DMS 273 treated with DMSO at 0.1 percent for 48 hours (cell line): ENCODE results near the gene TMEM258.

Experiments used
- DNase-seq: peaks from one replicate; lab custom pipeline; 2025; lab: John Stamatoyannopoulos, UW

Gene TMEM258

GRCh38 chr11:61757213-61757862 lies 35.1 kb downstream of the TMEM258 start:
- DNase-seq: no peak

DNA sequence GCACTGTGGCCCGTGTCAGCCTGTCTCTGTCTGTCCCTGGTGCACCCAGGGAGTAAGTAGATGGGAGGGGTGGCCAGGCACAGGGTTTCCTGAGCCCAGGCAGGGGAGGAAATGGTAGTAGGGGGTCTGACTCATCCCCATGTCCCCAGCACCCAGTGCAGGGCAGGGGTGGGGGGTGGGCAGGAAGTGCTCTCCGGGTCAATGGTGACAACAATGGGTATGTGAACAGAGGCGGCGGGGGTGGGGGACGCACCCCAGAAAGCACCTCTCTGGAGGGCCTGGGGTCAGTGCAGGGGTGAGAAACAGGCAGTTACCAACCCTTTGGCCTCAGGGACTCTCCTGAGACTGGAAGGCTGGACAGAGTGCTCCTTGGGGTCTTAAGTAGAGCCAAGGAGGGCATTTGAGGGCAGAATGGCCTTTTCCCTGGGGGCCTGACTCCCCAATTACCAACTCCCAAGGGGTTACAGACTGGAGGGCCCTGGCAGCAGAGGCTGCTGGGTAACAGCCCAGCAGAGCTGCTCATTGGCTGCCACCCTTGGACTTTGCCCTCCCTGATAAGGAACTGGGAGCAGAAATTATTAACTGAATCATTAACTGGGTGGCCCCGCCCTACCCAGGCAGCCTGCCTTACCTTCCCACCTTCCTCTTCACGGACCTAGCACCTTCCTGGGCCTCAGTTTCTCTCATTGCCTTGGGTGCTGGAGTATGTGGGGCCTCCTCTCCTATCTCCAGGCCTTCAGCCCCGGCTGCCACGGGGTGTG lies 35.8 kb downstream of the TMEM258 start:
- DNase-seq: no peak

GRCh38 chr11:61756147-61756451 lies 36.3 kb downstream of the TMEM258 start:
- DNase-seq: no peak

DNA sequence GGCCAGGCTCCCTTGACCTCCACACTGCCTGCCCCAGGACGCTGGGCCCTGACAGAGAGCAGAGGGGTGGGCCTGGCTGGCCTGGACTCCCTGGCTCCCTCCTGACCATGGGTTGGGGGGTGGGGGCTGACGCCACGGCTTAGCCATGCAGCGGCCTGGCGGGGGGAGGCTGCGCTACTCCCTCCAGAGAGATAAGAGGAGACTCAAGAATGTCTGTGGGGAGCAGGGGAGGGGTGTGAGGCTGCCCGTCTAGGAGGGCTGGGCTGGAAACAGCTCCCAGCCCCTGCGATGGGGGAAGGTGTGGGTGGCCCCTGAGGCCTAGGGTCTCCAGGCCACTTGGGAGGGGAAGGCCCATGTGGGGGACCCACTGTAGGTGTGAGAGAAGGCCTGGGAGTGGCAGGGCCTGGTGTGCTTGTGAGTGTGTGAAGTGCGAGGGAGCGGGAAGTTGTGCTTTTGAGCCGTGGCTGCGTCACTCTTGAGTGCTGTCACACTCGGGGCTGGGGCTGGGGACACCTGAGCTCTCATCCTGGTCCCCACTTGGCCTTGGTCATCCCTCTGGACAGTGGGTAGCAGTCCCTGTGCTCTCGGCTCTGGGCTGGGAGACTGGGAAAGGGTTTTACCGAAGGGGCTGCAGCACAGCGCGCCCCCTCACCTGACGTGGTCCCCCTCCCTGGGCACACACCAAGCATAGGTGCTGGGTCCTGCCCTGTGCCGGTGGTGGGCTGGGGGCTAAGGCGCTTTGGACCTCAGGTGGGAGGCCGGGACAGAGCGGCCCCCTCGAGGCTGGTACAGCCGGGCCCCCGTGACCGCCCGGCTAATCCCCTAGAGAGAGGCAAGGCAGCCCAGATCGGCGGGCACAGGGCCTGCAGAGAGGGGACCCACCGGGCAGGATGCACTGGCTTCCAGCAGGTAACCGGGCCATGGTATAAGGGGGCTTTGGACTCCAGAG lies 37.6 kb downstream of the TMEM258 start:
- no peak for DNase-seq

DNA sequence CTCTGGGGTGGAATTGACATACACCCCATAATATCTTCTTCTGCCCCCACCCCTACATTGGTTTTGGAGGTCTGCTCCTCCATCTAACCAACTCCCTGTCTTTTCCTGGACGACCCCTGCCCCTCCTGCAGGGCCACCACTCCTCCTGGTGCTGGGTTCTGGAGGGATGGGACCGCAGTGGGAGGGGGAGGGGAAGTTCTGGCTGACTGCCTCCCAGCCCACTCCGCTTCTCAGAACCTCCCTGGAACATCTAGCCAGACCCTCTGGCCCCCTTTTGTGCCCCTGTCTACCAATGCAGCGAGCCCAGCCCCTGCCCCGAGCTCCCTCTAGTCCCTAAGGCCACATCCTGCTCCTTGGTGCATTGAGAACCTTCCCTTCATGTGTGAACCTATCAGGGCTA lies 38.7 kb downstream of the TMEM258 start:
- no peak for DNase-seq

DNA sequence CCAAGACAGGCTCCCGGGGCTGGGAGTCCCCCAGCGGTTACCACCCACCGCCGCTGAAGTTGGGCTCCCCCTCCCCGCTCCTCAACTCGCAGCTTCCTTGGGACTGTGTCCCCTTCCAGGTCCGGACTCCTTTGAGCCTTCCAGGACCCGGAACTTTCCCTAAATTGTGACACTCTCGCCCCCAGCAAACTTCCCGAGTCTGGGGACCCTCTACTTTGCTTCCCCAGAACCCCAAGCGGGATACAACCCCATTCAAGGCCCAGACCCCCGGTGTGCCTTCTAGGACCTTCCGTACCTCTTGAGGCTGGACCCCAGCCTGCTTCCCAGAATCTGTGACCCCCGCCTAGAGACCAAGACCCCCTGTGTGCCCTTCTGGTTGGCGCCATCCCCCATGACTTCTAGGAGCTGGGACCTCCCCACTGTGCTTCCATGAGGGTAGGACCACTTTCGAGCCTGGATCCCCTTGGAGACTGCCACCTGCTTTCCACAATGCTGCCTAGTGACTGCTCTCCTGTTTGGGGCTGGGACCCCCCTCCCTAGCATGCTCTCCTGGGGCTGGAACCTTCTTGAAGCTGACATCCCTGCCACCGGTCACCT lies 39.4 kb downstream of the TMEM258 start:
- DNase-seq: no peak

DNA sequence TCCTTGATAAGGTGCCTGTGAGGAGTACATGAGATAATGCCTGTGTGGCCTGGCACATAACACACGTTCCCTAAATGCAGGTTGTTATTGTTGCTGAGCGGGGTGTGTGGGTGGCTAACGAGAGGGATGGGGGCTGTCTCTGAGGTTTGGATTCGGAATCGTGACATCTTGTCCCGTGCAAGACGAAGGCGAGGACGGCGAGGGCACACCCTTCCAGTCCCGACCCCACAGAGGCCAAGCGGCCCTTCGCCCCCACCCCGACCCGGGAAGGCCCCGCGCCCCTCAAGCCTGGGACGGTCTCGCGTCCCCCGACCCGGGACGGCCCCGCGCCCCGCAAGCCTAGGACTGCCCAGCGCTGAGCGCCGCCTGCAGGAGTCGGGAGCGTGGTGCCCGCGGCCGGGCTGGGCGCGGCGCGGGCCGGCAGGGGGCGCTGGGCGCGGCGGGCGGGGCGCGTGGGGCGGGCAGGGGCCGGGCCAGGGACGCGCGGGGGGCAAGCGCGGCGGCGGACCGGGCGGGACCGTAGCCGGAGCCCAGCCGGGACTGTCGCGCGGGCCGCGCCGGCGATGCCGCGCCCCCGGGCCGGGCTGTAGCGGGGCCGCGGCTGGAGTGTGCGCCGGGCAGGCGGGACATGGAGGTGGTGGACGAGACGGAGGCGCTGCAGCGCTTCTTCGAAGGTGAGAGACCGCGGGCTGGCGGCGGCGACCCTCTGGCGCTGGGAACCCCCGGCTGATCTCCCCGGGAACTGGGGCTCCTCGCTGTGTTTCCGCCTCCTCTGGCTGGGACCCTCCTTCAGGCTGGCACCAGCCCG lies 40.1 kb downstream of the TMEM258 start, which contains the start of gene MYRF:
Gene MYRF, plus strand, starts transcription at position 520 of the 808 bp plus-strand sequence. Its CDS starts 109 bp downstream, at position 629.
- DNase-seq: no peak

GRCh38 chr11:61751384-61751783 lies 41.0 kb downstream of the TMEM258 start:
- DNase-seq: no peak

DNA sequence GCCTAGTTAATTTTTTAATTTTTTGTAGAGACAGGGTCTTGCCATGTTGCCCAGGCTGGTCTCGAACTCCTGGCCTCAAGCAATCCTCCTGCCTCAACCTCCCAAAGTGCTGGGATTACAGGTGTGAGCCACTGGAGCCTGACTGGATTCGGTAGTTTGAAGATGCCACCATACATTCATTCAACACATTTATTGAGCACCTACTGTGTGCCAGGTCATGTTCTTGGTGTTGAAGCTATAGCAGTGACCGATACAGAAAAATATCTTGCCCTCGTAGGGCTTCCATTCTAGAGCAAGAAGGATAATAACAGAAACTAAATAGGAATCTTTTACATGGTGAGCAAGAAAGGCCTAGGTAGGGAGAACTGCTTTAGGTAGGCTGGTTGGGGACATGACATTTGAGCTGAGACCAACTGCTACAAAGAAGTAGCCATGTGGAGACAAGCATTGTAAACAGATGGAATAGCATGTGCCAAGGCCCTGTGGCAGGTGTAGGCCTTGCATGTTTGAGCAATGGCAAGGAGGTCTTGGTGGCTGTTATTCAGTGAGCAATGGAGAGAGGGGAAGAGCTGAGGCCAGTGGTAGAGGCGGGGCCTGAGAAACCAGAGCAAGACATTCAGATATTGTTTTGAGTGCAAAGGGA lies 41.6 kb downstream of the TMEM258 start:
- no peak for DNase-seq

GRCh38 chr11:61749591-61750217 lies 42.7 kb downstream of the TMEM258 start:
- DNase-seq: no peak

GRCh38 chr11:61747967-61748285 lies 44.5 kb downstream of the TMEM258 start:
- DNase-seq: no peak

DNA sequence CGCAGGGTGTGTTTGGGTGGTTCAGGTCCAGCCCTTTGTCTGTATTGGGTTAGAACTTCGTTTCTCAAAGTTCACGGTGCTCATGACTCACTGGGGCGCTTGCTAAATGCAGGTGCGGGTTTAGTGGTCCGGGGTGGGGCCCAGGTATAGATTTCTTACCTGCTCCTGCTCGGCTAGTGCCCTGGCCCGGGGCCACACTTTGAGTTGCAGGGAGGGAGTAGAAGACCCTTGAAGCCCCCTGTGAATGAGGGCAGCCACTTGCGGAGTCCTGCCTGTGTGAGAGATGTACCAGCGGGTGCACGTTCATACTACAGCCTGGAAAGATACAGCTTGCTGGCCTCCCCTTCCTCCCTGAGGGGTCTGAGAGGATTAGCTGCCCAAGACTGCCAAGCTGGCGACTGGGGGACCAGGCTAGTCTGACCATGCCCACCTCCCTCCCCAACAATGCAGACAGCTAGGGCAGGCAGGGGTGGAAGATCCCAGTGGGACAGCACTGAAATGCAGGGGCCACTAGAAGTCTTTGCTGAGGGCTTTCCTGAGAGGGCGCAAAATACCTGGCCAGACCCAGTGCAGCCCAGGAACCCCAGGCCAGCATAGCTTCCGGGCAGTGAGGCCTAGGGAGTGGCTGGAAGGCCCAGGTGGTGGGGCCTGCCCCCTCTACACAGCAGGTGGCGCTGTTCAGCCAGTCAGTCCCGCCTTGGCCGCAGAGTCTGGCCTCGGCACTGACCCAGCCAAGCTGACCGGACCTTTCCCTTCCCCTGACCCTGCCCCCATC lies 45.0 kb downstream of the TMEM258 start:
- no peak for DNase-seq

DNA sequence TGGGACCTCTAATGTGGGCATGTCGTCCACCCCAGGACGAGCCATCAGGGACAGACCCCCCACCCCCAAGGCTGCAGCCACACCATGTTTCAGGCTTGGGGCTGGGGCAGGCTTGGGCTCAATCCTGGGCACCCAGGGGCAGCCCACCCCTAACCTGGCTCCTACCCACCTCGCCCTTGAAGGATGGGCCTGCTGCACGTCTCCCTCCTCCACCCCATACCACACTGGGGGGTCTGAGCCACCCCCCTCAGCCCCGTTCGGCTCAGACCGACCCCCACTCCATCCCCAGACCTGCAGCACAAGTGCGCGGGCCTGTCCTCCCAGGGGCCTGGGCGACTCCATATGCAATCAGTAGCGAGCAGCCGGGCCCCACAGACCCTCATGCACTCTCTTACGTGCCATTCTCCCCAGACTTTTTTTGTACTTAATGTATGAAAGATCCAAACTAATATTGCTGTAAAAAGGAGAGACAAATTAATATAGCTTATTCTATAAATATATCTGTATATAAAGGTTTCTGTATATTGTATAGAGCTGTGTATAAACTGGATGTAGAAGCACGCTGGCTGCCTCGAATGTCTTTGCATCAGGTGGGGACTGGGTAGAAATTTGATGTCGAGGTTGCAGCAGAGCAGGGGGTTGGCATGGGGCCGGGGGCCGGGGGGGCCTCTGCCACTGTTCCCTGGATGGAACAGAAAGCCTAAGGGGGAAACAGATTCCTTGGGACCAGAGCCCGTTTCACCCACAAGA lies 45.8 kb downstream of the TMEM258 start:
- no peak for DNase-seq

GRCh38 chr11:61745781-61746441 lies 46.5 kb downstream of the TMEM258 start:
- DNase-seq: no peak

DNA sequence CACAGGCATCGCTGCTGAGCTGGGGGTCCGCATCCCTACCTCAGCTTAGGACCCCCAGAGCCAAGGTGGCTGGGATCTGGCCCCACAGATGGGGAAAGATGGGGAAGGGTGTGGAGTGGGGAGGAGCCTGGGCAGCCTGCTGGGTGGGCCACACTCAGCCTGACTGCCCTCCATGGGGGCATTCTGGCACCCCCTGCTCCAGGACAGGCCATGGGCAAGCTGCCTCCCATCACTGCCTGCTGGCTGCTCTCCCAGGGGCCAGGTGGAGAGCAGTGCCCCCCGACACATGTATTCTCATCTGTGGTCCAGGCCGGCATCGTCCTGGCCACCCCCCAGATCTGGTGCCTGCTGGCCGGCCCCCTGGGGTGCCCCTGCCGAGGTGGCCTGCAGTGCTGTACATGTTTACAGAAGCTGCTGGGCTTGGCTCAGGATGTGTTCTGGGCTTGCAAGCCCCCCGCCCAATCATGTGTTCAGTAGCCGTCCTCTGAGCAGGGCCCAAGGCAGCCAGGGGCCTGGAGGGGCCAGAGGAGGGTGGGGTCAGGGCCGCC lies 47.7 kb downstream of the TMEM258 start:
- no peak for DNase-seq

GRCh38 chr11:61744181-61744580 lies 48.2 kb downstream of the TMEM258 start:
- no peak for DNase-seq

DNA sequence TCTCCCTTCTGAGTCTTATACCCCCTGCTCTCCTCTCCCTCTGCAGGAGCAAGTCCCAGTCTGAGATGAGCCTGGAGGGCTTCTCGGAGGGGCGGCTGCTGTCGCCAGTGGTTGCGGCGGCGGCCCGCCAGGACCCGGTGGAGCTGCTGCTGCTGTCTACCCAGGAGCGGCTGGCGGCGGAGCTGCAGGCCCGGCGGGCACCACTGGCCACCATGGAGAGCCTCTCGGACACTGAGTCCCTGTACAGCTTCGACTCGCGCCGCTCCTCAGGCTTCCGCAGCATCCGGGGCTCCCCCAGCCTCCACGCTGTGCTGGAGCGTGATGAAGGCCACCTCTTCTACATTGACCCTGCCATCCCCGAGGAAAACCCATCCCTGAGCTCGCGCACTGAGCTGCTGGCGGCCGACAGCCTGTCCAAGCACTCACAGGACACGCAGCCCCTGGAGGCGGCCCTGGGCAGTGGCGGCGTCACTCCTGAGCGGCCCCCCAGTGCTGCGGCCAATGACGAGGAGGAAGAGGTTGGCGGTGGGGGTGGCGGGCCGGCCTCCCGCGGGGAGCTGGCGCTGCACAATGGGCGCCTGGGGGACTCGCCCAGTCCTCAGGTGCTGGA lies 48.8 kb downstream of the TMEM258 start:
- no peak for DNase-seq

DNA sequence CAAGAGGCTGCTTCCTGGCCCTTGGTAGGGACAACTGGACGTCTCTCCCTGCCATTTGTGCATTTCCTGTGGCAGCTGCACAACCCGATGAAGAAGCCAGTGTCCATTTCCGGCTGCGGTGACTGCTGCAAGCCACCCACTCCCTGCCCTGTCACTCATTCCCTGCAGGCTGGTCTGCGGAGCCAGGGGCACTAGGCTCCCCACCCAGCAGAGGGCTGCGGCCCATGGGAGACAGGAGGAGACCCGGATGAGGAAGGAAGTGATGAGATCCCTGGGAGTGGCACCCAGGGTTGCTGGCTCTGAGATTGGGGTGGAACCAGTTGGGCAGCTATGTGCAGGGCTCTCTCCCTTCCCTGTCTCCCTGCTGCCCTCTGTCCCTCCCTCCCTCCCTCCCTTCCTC lies 50.0 kb downstream of the TMEM258 start:
- DNase-seq: no peak
